HepG2 (cell line): Measurements from ENCODE around the gene PLCB1. TPM values are rescaled to one million over a fixed set of nuclear protein-coding genes. Genes with fewer than 3 reads are reported as not detected.

Experiments
- BORCS8-MEF2B ChIP-seq: sonication (generic); formaldehyde crosslinking; IDR thresholded peaks from 2 replicates; pipeline ENCODE4 v1.8.0; 2022; ENCODE audit warnings: mild to moderate bottlenecking, missing genetic modification reagents
- CEBPZ ChIP-seq: IDR thresholded peaks from 2 replicates; pipeline ENCODE4 v1.6.1; 2012; ENCODE audit warnings: low read length, improper control_type of control experiment
- CSRNP2 ChIP-seq: sonication (generic); formaldehyde crosslinking; conservative IDR thresholded peaks from 2 replicates; pipeline ENCODE4 v1.8.0; 2022; ENCODE audit warnings: low read depth, missing genetic modification reagents
- DNMT3B ChIP-seq: conservative IDR thresholded peaks from 2 replicates; pipeline ENCODE4 v1.6.1; 2016; ENCODE audit warnings: missing biosample characterization, control low read depth
- ESRRA ChIP-seq: sonication (generic); formaldehyde crosslinking; IDR thresholded peaks from 2 replicates; pipeline ENCODE4 v1.5.1; 2020; ENCODE audit warnings: mild to moderate bottlenecking, low read depth, missing genetic modification reagents
- RXRB ChIP-seq: IDR thresholded peaks from 2 replicates; pipeline ENCODE4 v1.6.1; 2016; ENCODE audit warnings: borderline replicate concordance, missing genetic modification reagents, missing compliant biosample characterization
- SIX4 ChIP-seq: sonication (generic); formaldehyde crosslinking; IDR thresholded peaks from 2 replicates; pipeline ENCODE4 v1.4.0; 2020; ENCODE audit warnings: missing genetic modification reagents
- SNAPC4 ChIP-seq: sonication (generic); formaldehyde crosslinking; IDR thresholded peaks from 2 replicates; pipeline ENCODE4 v1.4.0; 2020; ENCODE audit warnings: mild to moderate bottlenecking, missing genetic modification reagents
- TSC22D2 ChIP-seq: sonication (generic); formaldehyde crosslinking; IDR thresholded peaks from 2 replicates; pipeline ENCODE4 v1.5.1; 2020; ENCODE audit warnings: missing genetic modification reagents, mild to moderate bottlenecking, borderline replicate concordance
- WIZ ChIP-seq: sonication (generic); formaldehyde crosslinking; IDR thresholded peaks from 2 replicates; pipeline ENCODE4 v1.5.1; 2020; ENCODE audit warnings: mild to moderate bottlenecking, missing genetic modification reagents
- YEATS2 ChIP-seq: sonication (generic); formaldehyde crosslinking; IDR thresholded peaks from 2 replicates; pipeline ENCODE4 v1.4.0; 2020; ENCODE audit warnings: missing genetic modification reagents, borderline replicate concordance
- ZFYVE20 ChIP-seq: sonication (generic); formaldehyde crosslinking; IDR thresholded peaks from 2 replicates; pipeline ENCODE4 v1.8.0; 2023; ENCODE audit warnings: low read depth, mild to moderate bottlenecking, moderate library complexity, missing genetic modification reagents, borderline replicate concordance
- ZNF205 ChIP-seq: IDR thresholded peaks from 2 replicates; pipeline ENCODE4 v1.6.1; 2018; ENCODE audit warnings: missing biosample characterization, missing genetic modification reagents
- ZNF350 ChIP-seq: sonication (generic); formaldehyde crosslinking; IDR thresholded peaks from 2 replicates; pipeline ENCODE4 v1.4.0; 2020; ENCODE audit warnings: mild to moderate bottlenecking, low read depth, missing genetic modification reagents, borderline replicate concordance
- ZNF710 ChIP-seq: sonication (generic); formaldehyde crosslinking; IDR thresholded peaks from 2 replicates; pipeline ENCODE4 v1.5.0; 2020; ENCODE audit warnings: mild to moderate bottlenecking, missing genetic modification reagents, borderline replicate concordance
- ZSCAN31 ChIP-seq: sonication (generic); formaldehyde crosslinking; IDR thresholded peaks from 2 replicates; pipeline ENCODE4 v1.5.0; 2020; ENCODE audit warnings: low read depth, mild to moderate bottlenecking, missing genetic modification reagents
- polyA plus RNA-seq, 8 experiments: library from polyadenylated mRNA; depleted of rRNA in 3 of 8; stranded (reverse) in 7 of 8; unstranded in 1 of 8; fragments of >200 nt; fragmentation: Illumina TruSeq in 4 of 8; extraction: Trizol in 4 of 8; gene quantifications; 2 replicates each; pipeline versions ENCODE4 v1.2.1 to v1.2.3, GENCODE V29; 2011 to 2016; ENCODE audit warnings: low read depth in 4 of 8, missing spikeins in 1 of 8, mixed read lengths in 1 of 8; ENCODE audit not compliant: insufficient read depth in 1 of 8
- total RNA-seq, 5 experiments: library from RNA; depleted of rRNA; stranded (reverse); fragments of >200 nt; fragmentation: Illumina TruSeq; extraction: Trizol; gene quantifications; 2 replicates each; pipeline ENCODE4 v1.2.3, GENCODE V29; 2016; ENCODE audit warnings: low read depth in 1 of 5

The PLCB1 gene
- total and polyA plus RNA-seq, 2 of the 13 experiments (the other 11 are each of a cell fraction or from before 2014, with no cell fraction given), result 42.4 to 55.9 TPM

GRCh38 chr20:8315639-8316573, 183.8 kb downstream of the PLCB1 start (continued):
- TF ChIP-seq SNAPC4 (CRISPR knock-in tag) (no peak), ZFYVE20 (no peak), ZNF710 (no peak), ZNF350 (CRISPR knock-in tag) (no peak), WIZ (CRISPR knock-in tag) (peak; percentile 54; the same call in 1 of the 2 replicates), CSRNP2 (CRISPR knock-in tag) (no peak), SIX4 (CRISPR knock-in tag) (no peak), ZSCAN31 (CRISPR knock-in tag) (no peak), YEATS2 (CRISPR knock-in tag) (no peak), TSC22D2 (CRISPR knock-in tag) (no peak), DNMT3B (CRISPR knock-in tag) (no peak), ESRRA (CRISPR knock-in tag) (no peak), CEBPZ (no peak), RXRB (CRISPR knock-in tag) (no peak), ZNF205 (CRISPR knock-in tag) (no peak), BORCS8-MEF2B (CRISPR knock-in tag) (no peak)
